SK-N-SH (cell line): ENCODE measurements around the gene PIGC. TPM values are rescaled to one million over a fixed set of nuclear protein-coding genes. Genes with fewer than 3 reads are reported as not detected.

Experiments
- CTCF ChIA-PET: fragments of 300-600, 350-600 bp; formaldehyde crosslinking; extraction: SDS; loops from one replicate; lab custom pipeline; 2021; lab: Yijun Ruan, JAX
- POLR2A ChIA-PET: fragments of 350-600 bp; sonication (Branson Sonifier 250); formaldehyde crosslinking; extraction: SDS; loops from one replicate; lab custom pipeline; 2020; ENCODE audit warnings: antibody characterized with exemption, inconsistent platforms; lab: Yijun Ruan, JAX
- DNase-seq: peaks from one replicate; pipeline ENCODE4 v3.0.0; 2012
- H2AFZ ChIP-seq: fragments of 200-600 bp; sonication (generic); 2 replicates; pipeline ENCODE4 v1.8.1; 2016; ENCODE audit warnings: antibody characterized with exemption, mild to moderate bottlenecking, low read depth
- H3F3A ChIP-seq: fragments of 200-600 bp; sonication (generic); replicated peaks from 2 replicates; pipeline ENCODE3; 2016; ENCODE audit warnings: antibody characterized with exemption, mild to moderate bottlenecking; ENCODE audit not compliant: insufficient read depth
- H3K27ac ChIP-seq, 2 experiments: fragments of 200-500 bp in 1 of 2; fragments of 200-600 bp in 1 of 2; sonication (Bioruptor generic) in 1 of 2; sonication (generic), shearing (Covaris generic) in 1 of 2; 2 replicates each; pipeline versions ENCODE4 v1.5.1 to v1.6.1; 2014 to 2016; ENCODE audit warnings: low read depth in 2 of 2, inconsistent platforms in 1 of 2, low read length in 1 of 2, mild to moderate bottlenecking in 1 of 2, mixed read lengths in 1 of 2
- H3K27me3 ChIP-seq: fragments of 200-600 bp; sonication (generic), shearing (Covaris generic); 2 replicates; pipeline ENCODE4 v1.6.1; 2016; ENCODE audit warnings: mixed run types; ENCODE audit not compliant: insufficient read depth
- H3K36me3 ChIP-seq, 2 experiments: fragments of 200-500 bp in 1 of 2; fragments of 200-600 bp in 1 of 2; sonication (Bioruptor generic) in 1 of 2; sonication (generic) in 1 of 2; replicated peaks in 1 of 2; 2 replicates each; pipeline versions ENCODE3 to v1.5.1; 2014 to 2016; ENCODE audit warnings: low read length in 1 of 2, mild to moderate bottlenecking in 1 of 2; ENCODE audit not compliant: insufficient read depth in 2 of 2, control insufficient read depth in 1 of 2
- H3K4me1 ChIP-seq, 2 experiments: fragments of 200-500 bp in 1 of 2; fragments of 200-600 bp in 1 of 2; sonication (Bioruptor generic) in 1 of 2; sonication (generic), shearing (Covaris generic) in 1 of 2; 2 replicates each; pipeline versions ENCODE4 v1.5.1 to v1.6.1; 2014 to 2016; ENCODE audit warnings: low read depth in 1 of 2, low read length in 1 of 2, mixed run types in 1 of 2; ENCODE audit not compliant: insufficient read depth in 2 of 2, control insufficient read depth in 1 of 2
- H3K4me2 ChIP-seq: fragments of 200-600 bp; sonication (generic), shearing (Covaris generic); 2 replicates; pipeline ENCODE4 v1.6.1; 2017; ENCODE audit warnings: mixed run types
- H3K4me3 ChIP-seq, 2 experiments: fragments of 200-500 bp in 1 of 2; fragments of 200-600 bp in 1 of 2; sonication (Bioruptor generic) in 1 of 2; sonication (generic), shearing (Covaris generic) in 1 of 2; 2 replicates each; pipeline versions ENCODE4 v1.5.1 to v1.8.1; 2014 to 2016; ENCODE audit warnings: low read depth in 2 of 2, inconsistent platforms in 1 of 2, low read length in 1 of 2, mild to moderate bottlenecking in 1 of 2, mixed read lengths in 1 of 2, moderate library complexity in 1 of 2
- H3K79me2 ChIP-seq: fragments of 200-600 bp; sonication (generic); 2 replicates; pipeline ENCODE4 v1.8.1; 2017; ENCODE audit warnings: mild to moderate bottlenecking; ENCODE audit not compliant: insufficient read depth
- H3K9ac ChIP-seq: fragments of 200-600 bp; sonication (generic); 2 replicates; pipeline ENCODE4 v1.6.1; 2017; ENCODE audit warnings: mixed run types
- H3K9me2 ChIP-seq: fragments of 200-600 bp; sonication (generic); 2 replicates; pipeline ENCODE4 v1.6.1; 2017; ENCODE audit warnings: mixed run types
- H3K9me3 ChIP-seq: fragments of 200-600 bp; sonication (generic); 2 replicates; pipeline ENCODE4 v1.6.1; 2017; ENCODE audit warnings: mixed run types, mild to moderate bottlenecking, moderate library complexity
- H4K20me1 ChIP-seq: fragments of 200-600 bp; sonication (generic); 2 replicates; pipeline ENCODE4 v1.6.1; 2017; ENCODE audit warnings: mild to moderate bottlenecking, mixed run types; ENCODE audit not compliant: insufficient read depth
- EZH2phosphoT487 ChIP-seq: fragments of 200-600 bp; sonication (generic); IDR thresholded peaks from 2 replicates; pipeline ENCODE4 v1.6.1; 2017; ENCODE audit warnings: low read depth, mixed run types, mild to moderate bottlenecking, antibody characterized with exemption, moderate library complexity, borderline replicate concordance
- IRF3 ChIP-seq: fragments of 150-350 bp; IDR thresholded peaks from 2 replicates; pipeline ENCODE4 v1.6.1; 2016; ENCODE audit warnings: mild to moderate bottlenecking, low read depth, low read length
- JUND ChIP-seq: IDR thresholded peaks from 2 replicates; pipeline ENCODE4 v1.4.0; 2012
- PBX3 ChIP-seq: IDR thresholded peaks from 2 replicates; pipeline ENCODE4; 2012
- RCOR1 ChIP-seq: fragments of 150-350 bp; IDR thresholded peaks from 2 replicates; pipeline ENCODE4 v1.6.1; 2017; ENCODE audit warnings: antibody characterized with exemption, low read length
- REST ChIP-seq: IDR thresholded peaks from 2 replicates; pipeline ENCODE4 v1.6.1; 2012; ENCODE audit warnings: mild to moderate bottlenecking, low read depth, low read length, moderate library complexity
- RFX5 ChIP-seq: IDR thresholded peaks from 2 replicates; pipeline ENCODE4 v1.6.1; 2012; ENCODE audit warnings: mild to moderate bottlenecking, improper control_type of control experiment, low read length
- TEAD4 ChIP-seq: IDR thresholded peaks from 2 replicates; pipeline ENCODE4 v1.4.0; 2012; ENCODE audit warnings: mild to moderate bottlenecking, borderline replicate concordance; ENCODE audit not compliant: insufficient read depth
- USF1 ChIP-seq: IDR thresholded peaks from 2 replicates; pipeline ENCODE4 v1.4.0; 2012; ENCODE audit warnings: low read depth, borderline replicate concordance
- ZBTB33 ChIP-seq: IDR thresholded peaks from 2 replicates; pipeline ENCODE4 v1.4.0; 2012; ENCODE audit warnings: low read depth, borderline replicate concordance
- WGBS: methylation state at CpG from one replicate; pipeline ENCODE4 v1.1.6; 2017; ENCODE audit warnings: low lambda C conversion rate; 5-methylcytosine and 5-hydroxymethylcytosine counted together
- polyA plus RNA-seq, 3 experiments: library from polyadenylated mRNA; depleted of rRNA; stranded (reverse); fragments of >200 nt; gene quantifications; 2 replicates each; pipeline ENCODE4 v1.2.3, GENCODE V29; 2012

PIGC gene
- polyA plus RNA-seq, 1 of the 3 experiments (the other 2 are of a cell fraction), result 20.6 TPM

- ChIA-PET CTCF (no interaction called here), POLR2A (no interaction called here)
- H3K79me2 ChIP-seq, result no peaks in the 10 kb centered on the region
- no peak overlapping the region for H2AFZ ChIP-seq
- no peaks in the 10 kb centered on the region for H3K9me3 ChIP-seq
- no peak overlapping the region for H3K27ac ChIP-seq
- no peak overlapping the region for H3K4me2 ChIP-seq
- no peaks in the 10 kb centered on the region for H3F3A ChIP-seq
- H3K4me3 ChIP-seq, result no peak overlapping the region
- H3K27me3 ChIP-seq, result peaks cover 6% of the 10 kb centered on the region; the same call in 1 of the 2 replicates
- DNase-seq, result no peak
- no peak overlapping the region for H3K9ac ChIP-seq
- H3K4me1 ChIP-seq, result no peaks in the 10 kb centered on the region
- no peaks in the 10 kb centered on the region for H3K9me2 ChIP-seq
- no peaks in the 10 kb centered on the region for H4K20me1 ChIP-seq
- WGBS, result 40% methylated on average over 3 of the region's 3 CpGs
- H3K36me3 ChIP-seq, result no peaks in the 10 kb centered on the region
- TF ChIP-seq EZH2phosphoT487 (no peak), RCOR1 (no peak), IRF3 (no peak), USF1 (no peak), TEAD4 (no peak), ZBTB33 (no peak), JUND (no peak), REST (no peak)
Observed at GRCh38 chr1:172489847-172490246, 46.0 kb upstream of the PIGC start.

- POLR2A ChIA-PET, result no interaction called here
- Histone ChIP-seq H3K36me3 (no peaks in the 10 kb centered on the region), H3K9me3 (no peaks in the 10 kb centered on the region), H3K27ac (no peak overlapping the region), H3K27me3 (peaks cover 6% of the 10 kb centered on the region; the same call in 1 of the 2 replicates), H3K9ac (no peak overlapping the region), H3K9me2 (no peaks in the 10 kb centered on the region), H3K4me3 (no peak overlapping the region), H3K4me2 (no peak overlapping the region), H4K20me1 (no peaks in the 10 kb centered on the region), H3K79me2 (no peaks in the 10 kb centered on the region), H3F3A (no peaks in the 10 kb centered on the region), H3K4me1 (no peaks in the 10 kb centered on the region), H2AFZ (no peak overlapping the region)
- 67% methylated on average over 3 of the region's 3 CpGs for WGBS
- TF ChIP-seq IRF3, result no peak
- TF ChIP-seq RCOR1, result no peak
- no peak for TF ChIP-seq RFX5
- no peak for TF ChIP-seq PBX3
- DNase-seq, result no peak
- CTCF ChIA-PET, result interaction anchor here (1.3 kb wide), 1 partner anchor 398 kb away, joined by 4 read pairs; no protein-coding TSS in a partner anchor
Observed at GRCh38 chr1:172488393-172488792, 44.5 kb upstream of the PIGC start.
